NCI-H345 treated with DMSO at 0.1 percent for 48 hours (cell line): ENCODE data around the gene EID1.

ENCODE experiments used
- DNase-seq: peaks from one replicate; lab custom pipeline; 2025; ENCODE audit not compliant: unreplicated experiment; lab: John Stamatoyannopoulos, UW

The EID1 gene

DNA sequence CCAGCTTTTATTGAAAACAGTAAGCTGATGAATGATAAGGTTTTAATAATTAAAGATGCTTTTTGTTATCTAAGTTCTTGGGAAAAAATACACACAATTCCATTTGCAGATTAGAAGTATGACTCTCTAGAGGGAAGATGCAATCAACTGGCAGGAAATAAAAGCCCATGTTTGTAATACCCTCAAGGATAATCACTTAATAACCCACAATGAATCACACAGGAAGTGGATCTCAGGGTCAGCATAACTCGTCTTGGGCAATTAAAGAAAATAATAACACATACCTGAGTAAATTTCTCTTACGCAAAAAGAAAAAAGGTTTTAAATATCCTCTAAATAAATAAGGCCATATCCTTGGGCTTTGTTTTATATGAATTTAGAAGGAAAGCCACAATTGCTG is 9.4 kb upstream of the EID1 start:
- no peak for DNase-seq

GRCh38 chr15:48869966-48870365 is 8.0 kb upstream of the EID1 start:
- DNase-seq, result no peak

GRCh38 chr15:48871542-48871941 is 6.4 kb upstream of the EID1 start:
- DNase-seq, result no peak

GRCh38 chr15:48872632-48873031 is 5.3 kb upstream of the EID1 start:
- no peak for DNase-seq

- no peak for DNase-seq
These were observed 2.5 kb upstream of the EID1 start for GRCh38 chr15:48875241-48875960.

GRCh38 chr15:48876057-48876456 is 1.9 kb upstream of the EID1 start:
- no peak for DNase-seq

GRCh38 chr15:48880070-48880634 is 2.2 kb downstream of the EID1 start:
- DNase-seq, result no peak

DNA sequence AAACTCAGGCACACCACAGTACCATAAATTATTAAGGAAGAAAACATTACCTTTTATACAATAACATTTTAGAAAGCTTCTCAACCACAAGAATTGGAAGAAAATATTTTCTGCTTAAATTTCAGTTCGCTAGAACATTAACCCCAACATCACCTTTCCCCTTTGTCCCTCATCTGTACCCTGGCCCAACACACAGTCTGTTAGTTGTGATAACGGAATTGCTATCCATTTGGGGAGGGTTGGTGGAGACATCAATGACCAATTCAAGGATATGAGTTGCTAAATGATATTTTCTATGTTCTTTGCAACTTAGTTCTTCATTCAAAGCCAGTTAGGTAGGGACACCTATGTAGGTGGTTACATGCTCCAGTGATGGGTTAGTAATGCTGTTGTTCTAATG is 5.8 kb downstream of the EID1 start:
- no peak for DNase-seq

DNA sequence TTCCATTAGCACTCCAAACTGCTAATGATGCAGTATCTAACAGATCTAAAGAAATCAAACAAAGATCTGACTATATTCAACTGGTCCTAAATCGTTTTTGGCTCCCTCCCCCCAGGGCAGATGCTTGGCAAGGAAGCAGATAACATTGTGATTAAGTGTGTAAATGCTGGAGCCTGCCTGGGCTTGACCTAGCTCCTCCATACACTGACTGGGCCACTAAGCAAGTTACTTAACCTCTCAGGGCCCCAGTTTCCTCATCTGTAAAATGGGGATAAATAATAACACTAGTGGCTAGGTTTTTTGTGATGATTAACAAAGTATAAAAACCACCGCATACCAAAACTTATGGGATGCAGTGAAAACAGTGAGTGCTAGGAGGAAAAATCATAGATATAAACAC is 9.2 kb downstream of the EID1 start:
- DNase-seq, result no peak

- no peak for DNase-seq
These were observed 10.3 kb downstream of the EID1 start for GRCh38 chr15:48888191-48888590.

DNA sequence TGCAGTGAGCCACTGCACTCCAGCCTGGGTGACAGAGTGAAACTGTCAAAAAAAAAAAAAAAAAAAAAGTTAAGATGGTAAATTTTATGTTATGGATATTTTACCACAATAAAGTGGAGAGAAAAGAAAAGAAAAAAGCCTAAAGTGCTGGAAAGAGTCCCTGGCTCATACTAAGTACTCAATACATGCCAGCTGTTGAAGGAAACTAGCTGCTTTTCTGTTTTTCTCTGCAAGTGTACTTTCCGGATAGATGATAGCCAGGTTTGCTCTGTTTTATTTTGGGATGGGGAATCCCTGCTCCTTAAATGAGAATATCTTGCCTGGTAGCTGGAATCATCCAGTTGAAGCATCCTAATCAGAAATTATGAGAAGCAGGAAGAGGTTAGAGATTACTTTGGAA is 10.9 kb downstream of the EID1 start:
- no peak for DNase-seq

- DNase-seq, result no peak
These were observed 12.0 kb downstream of the EID1 start for GRCh38 chr15:48889925-48890324.

DNA sequence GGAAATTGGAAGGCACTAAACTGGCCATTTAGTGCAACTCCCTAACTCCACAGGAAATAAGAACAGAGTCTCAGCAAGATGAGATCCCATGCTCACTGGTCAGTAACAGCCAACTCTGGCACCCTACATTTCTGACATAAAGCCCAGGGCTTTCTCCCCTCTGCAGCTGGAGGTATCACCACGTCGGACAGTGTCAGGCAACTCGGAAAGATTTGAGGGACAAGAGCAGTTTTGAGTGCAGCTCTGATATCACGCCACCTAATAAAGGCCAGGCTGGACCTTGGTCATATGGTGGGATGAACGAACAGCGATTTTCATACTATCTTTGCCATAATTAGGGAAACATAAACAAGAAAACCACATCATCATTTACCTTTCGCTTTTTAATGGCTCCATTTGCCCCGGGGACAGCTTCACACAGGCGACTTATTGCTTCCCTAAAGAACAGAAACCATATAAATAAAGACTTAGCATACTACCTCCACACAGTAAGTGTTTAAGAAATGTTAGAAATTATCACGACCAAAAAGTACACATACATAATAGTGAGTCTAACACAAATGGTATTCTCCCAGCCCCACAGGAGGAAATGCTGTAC is 12.5 kb downstream of the EID1 start:
- DNase-seq, result no peak

DNA sequence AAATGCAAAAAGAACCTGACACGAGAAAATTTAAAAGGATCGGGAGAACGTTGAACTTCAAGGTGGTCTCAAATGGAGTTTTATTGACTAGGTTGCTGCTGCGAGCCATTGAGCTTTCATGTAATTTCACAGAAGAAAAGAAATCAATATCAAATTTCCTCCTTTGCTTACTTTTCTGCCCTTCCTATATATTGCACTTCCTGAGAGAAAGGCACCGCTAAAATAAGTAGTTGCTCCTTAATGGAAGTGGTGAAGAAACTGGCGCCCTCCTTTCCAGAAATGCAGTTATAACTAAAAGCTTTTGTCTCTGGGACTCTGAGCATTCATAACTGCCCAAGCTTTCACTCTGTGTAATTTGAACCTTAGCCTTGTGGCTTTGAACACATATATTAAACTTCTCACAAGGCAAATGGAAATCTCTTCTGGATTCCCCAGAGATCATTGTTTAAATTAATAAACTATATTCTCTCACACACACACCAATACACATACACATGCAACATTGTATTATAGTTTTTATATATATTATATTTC is 13.4 kb downstream of the EID1 start:
- DNase-seq, result no peak

DNA sequence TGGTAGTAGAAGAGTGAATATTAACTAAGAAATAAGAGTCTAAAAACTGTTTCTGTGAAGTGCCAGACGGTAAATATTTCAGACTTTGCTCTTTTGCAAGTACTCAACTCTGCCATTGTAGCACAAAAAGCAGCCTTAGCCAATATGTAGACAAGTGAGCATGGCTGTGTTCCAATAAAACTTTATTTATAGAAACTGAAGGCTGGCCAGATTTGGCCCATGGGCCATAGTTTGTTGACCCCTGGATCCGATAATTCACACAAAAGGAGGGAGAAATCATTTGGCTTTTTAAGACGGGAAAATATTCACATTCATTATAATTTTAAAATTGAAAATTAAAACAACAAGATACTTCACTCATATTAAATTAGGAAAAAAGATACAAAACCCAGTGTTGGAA is 15.4 kb downstream of the EID1 start:
- no peak for DNase-seq

GRCh38 chr15:48896869-48897814 is 19.2 kb downstream of the EID1 start:
- DNase-seq, result no peak

GRCh38 chr15:48898032-48898431 is 20.1 kb downstream of the EID1 start:
- DNase-seq, result no peak

DNA sequence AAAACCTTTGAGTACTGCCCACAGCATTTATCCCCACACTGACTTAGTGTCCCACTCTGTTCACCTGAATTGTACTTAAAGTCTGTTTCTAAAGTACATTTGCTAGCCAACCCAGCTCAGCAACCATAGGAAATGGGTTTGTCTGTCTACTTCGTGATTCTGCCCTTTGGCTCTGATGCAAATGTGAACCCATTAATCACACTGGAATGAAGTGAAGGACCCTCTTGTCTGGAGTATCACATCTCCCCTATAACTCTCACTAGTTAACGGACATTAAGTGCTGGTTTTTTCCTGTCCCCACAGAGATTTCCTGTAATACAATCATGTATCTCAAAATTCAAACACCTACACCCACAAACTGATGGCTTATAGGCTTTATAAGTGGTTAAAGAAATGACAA is 20.5 kb downstream of the EID1 start:
- no peak for DNase-seq

GRCh38 chr15:48899793-48900192 is 21.9 kb downstream of the EID1 start:
- DNase-seq, result no peak

GRCh38 chr15:48904758-48905157 is 26.8 kb downstream of the EID1 start:
- DNase-seq, result no peak

GRCh38 chr15:48905216-48905615 is 27.3 kb downstream of the EID1 start:
- no peak for DNase-seq
